C4-2B (cell line): Measurements from ENCODE around the gene MAP1LC3B.

Experiments
- ZFX ChIP-seq: fragments of 450-650 bp; IDR thresholded peaks from 2 replicates; pipeline ENCODE4 v1.6.1; 2017
- TF ChIP-seq, protein P1 (sequence below): fragments of 450-650 bp; conservative IDR thresholded peaks from 2 replicates; pipeline ENCODE4 v1.5.1; 2017; ENCODE audit warnings: mild to moderate bottlenecking

- TF ChIP-seq, protein P1, sequence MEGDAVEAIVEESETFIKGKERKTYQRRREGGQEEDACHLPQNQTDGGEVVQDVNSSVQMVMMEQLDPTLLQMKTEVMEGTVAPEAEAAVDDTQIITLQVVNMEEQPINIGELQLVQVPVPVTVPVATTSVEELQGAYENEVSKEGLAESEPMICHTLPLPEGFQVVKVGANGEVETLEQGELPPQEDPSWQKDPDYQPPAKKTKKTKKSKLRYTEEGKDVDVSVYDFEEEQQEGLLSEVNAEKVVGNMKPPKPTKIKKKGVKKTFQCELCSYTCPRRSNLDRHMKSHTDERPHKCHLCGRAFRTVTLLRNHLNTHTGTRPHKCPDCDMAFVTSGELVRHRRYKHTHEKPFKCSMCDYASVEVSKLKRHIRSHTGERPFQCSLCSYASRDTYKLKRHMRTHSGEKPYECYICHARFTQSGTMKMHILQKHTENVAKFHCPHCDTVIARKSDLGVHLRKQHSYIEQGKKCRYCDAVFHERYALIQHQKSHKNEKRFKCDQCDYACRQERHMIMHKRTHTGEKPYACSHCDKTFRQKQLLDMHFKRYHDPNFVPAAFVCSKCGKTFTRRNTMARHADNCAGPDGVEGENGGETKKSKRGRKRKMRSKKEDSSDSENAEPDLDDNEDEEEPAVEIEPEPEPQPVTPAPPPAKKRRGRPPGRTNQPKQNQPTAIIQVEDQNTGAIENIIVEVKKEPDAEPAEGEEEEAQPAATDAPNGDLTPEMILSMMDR, result no peak
- no peak for TF ChIP-seq ZFX
Observed at GRCh38 chr16:87365021-87365713, 27.0 kb upstream of the MAP1LC3B start.
